Panc1 (cell line): ENCODE results near the gene SLCO4C1. TPM values are rescaled to one million over a fixed set of nuclear protein-coding genes. Genes with fewer than 3 reads are reported as not detected.
A peak's percentile ranks its signal among the peaks of the same experiment; 100 is the strongest.

Source experiments
- ATAC-seq: fragments of 200-7000 bp; cut with Tn5 transposase; 2 replicates; pipeline ENCODE4 v1.9.1; 2020; ENCODE audit warnings: mild to moderate bottlenecking, moderate library complexity
- BruUV-seq: library from RNA; stranded (reverse); fragments of 400-500 nt; replicated peaks from 2 replicates; lab custom pipeline; 2021; lab: Mats Ljungman, UMichigan
- CTCF ChIA-PET: fragments of 300-600 bp; sonication (Branson Sonifier 250); formaldehyde crosslinking; loops from one replicate; lab custom pipeline; 2022; ENCODE audit warnings: antibody characterized with exemption; lab: Charles Lee
- POLR2A ChIA-PET: fragments of 300-600 bp; sonication (Branson Sonifier 250); formaldehyde crosslinking; loops from one replicate; lab custom pipeline; 2022; ENCODE audit warnings: antibody characterized with exemption; lab: Charles Lee
- DNase-seq: peaks from one replicate; pipeline ENCODE4 v3.0.0-alpha.2; 2010; ENCODE audit warnings: low read depth, low spot score
- H3K27ac ChIP-seq: 2 replicates; pipeline ENCODE4 v1.5.1; 2011; ENCODE audit warnings: mild to moderate bottlenecking, low read length, inconsistent platforms
- H3K27me3 ChIP-seq: fragments of 200-500 bp; sonication (Bioruptor generic); 2 replicates; pipeline ENCODE4 v1.6.0; 2014; ENCODE audit warnings: low read length, inconsistent platforms; ENCODE audit not compliant: control insufficient read depth, insufficient read depth
- H3K36me3 ChIP-seq: fragments of 200-500 bp; sonication (Bioruptor generic); 2 replicates; pipeline ENCODE4 v1.5.1; 2014; ENCODE audit warnings: inconsistent platforms, mild to moderate bottlenecking, low read length, moderate library complexity; ENCODE audit not compliant: control insufficient read depth, insufficient read depth
- H3K4me1 ChIP-seq: 2 replicates; pipeline ENCODE4 v1.5.1; 2011; ENCODE audit warnings: inconsistent platforms, mild to moderate bottlenecking, low read length, moderate library complexity; ENCODE audit not compliant: control insufficient read depth, insufficient read depth
- H3K4me3 ChIP-seq, 2 experiments: 2 replicates each; pipeline ENCODE4 v1.5.1; 2011 to 2012; ENCODE audit warnings: low read depth in 2 of 2, low read length in 2 of 2, mild to moderate bottlenecking in 2 of 2, inconsistent platforms in 1 of 2, moderate library complexity in 1 of 2
- H3K9me3 ChIP-seq: fragments of 200-500 bp; sonication (Bioruptor generic); 2 replicates; pipeline ENCODE4 v1.5.1; 2014; ENCODE audit warnings: low read depth, mild to moderate bottlenecking, inconsistent platforms, low read length, moderate library complexity; ENCODE audit not compliant: control insufficient read depth, insufficient read depth
- POLR2AphosphoS5 ChIP-seq: IDR thresholded peaks from 2 replicates; pipeline ENCODE4 v1.6.1; 2012; ENCODE audit warnings: mild to moderate bottlenecking, low read depth, low read length, moderate library complexity
- REST ChIP-seq, 2 experiments: IDR thresholded peaks; 2 replicates each; pipeline ENCODE4 v1.6.1; 2011 to 2012; ENCODE audit warnings: low read depth in 2 of 2, control low read depth in 1 of 2, low read length in 1 of 2, mild to moderate bottlenecking in 1 of 2, moderate library complexity in 1 of 2; ENCODE audit not compliant: insufficient read depth in 1 of 2
- SIN3A ChIP-seq: IDR thresholded peaks from 2 replicates; pipeline ENCODE4 v1.6.1; 2012; ENCODE audit warnings: low read depth, mild to moderate bottlenecking, low read length, moderate library complexity, borderline replicate concordance; ENCODE audit not compliant: insufficient read depth
- TCF7L2 ChIP-seq: IDR thresholded peaks from 2 replicates; pipeline ENCODE4 v1.6.1; 2011; ENCODE audit warnings: mild to moderate bottlenecking, low read depth, low read length, inconsistent platforms
- in situ Hi-C: cut with HindIII; loops from 2 replicates; pipeline ENCODE4 v1.10.0; 2016; ENCODE audit warnings: low sequenced_read_pairs, low pct_unique_long_range_greater_than_20kb
- intact Hi-C: fragments of 100-400 bp; cut with micrococcal nuclease; formaldehyde crosslinking; loops from one replicate; pipeline ENCODE4 v1.10.0; 2022; ENCODE audit not compliant: unreplicated experiment
- total RNA-seq: library from RNA; stranded (reverse); gene quantifications from one replicate; pipeline ENCODE4 v1.2.1, GENCODE V29; 2021; ENCODE audit not compliant: unreplicated experiment
- TF ChIP-seq, protein P1 (sequence below): fragments of 450-650 bp; IDR thresholded peaks from 2 replicates; pipeline ENCODE4 v1.5.1; 2017; ENCODE audit warnings: mild to moderate bottlenecking

SLCO4C1 gene
- total RNA-seq, 1 experiment from 2014 or later, result 0.90 TPM

GRCh38 chr5:102306121-102306520 is 10.0 kb upstream of the SLCO4C1 start:
- Histone ChIP-seq H3K36me3 (no peaks in the 10 kb centered on the region), H3K9me3 (no peaks in the 10 kb centered on the region), H3K27ac (no peak overlapping the region), H3K27me3 (no peaks in the 10 kb centered on the region), H3K4me3 (no peak overlapping the region), H3K4me1 (no peaks in the 10 kb centered on the region)
- in situ Hi-C loops, result no loop called here
- ChIA-PET CTCF (no interaction called here), POLR2A (no interaction called here)
- BruUV-seq, result no TSS peak
- DNase-seq (no peak), ATAC-seq (no peak)
- intact Hi-C loops, result no loop called here
- TF ChIP-seq REST (IDR thresholded peaks at IDR 0.05; ENCODE audit: insufficient read depth in 1 of 2, low read depth in 2 of 2, low read length in 1 of 2), result no peak
- no peak for TF ChIP-seq TCF7L2
- no peak for TF ChIP-seq POLR2AphosphoS5
- TF ChIP-seq, protein P1, sequence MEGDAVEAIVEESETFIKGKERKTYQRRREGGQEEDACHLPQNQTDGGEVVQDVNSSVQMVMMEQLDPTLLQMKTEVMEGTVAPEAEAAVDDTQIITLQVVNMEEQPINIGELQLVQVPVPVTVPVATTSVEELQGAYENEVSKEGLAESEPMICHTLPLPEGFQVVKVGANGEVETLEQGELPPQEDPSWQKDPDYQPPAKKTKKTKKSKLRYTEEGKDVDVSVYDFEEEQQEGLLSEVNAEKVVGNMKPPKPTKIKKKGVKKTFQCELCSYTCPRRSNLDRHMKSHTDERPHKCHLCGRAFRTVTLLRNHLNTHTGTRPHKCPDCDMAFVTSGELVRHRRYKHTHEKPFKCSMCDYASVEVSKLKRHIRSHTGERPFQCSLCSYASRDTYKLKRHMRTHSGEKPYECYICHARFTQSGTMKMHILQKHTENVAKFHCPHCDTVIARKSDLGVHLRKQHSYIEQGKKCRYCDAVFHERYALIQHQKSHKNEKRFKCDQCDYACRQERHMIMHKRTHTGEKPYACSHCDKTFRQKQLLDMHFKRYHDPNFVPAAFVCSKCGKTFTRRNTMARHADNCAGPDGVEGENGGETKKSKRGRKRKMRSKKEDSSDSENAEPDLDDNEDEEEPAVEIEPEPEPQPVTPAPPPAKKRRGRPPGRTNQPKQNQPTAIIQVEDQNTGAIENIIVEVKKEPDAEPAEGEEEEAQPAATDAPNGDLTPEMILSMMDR, result no peak
- no peak for TF ChIP-seq SIN3A

DNA sequence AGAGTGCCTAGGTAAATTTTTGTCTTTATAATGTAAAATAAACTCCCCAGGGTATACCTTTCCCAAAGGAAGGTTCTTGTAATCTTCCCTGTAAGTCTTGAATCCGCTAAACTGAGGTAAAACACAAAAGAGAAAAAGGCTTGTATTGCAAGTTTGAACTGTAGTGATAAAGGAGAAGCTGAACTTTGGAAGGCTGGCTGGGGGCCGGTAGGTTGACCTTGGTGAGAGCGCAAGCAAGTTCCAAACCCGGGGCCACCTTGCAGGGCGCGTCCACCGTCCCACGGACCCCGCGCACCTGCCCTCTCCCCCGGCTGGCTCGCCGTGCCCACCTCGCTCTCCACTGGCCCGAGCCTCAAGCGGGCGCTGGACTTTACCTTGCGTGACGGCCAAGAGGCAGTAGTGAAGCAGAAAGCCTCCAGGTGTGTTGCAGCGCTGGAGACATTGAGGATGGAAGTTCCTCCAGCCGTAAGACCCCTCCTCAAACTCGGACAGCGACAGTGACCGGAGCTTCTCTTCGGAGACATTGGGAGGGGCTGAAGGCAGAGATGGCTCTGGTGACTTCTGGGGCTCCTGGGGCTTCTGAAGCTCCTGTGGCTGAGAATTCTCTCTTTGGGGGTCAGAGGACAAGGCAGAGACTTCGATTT is 428 bp downstream of the SLCO4C1 start:
- Histone ChIP-seq H3K4me3 (peak overlapping the region; percentile 51 to 65), H3K27ac (0 out of 2 replicates have a peak overlapping the region, but pooled peaks have one; percentile 45), H3K36me3 (no peaks in the 10 kb centered on the region), H3K4me1 (0 out of 2 replicates have a peak, but pooled peaks cover 3% of the 10 kb centered on the region), H3K27me3 (no peaks in the 10 kb centered on the region), H3K9me3 (no peaks in the 10 kb centered on the region)
- ChIA-PET POLR2A (no interaction called here), CTCF (no interaction called here)
- no peak for TF ChIP-seq TCF7L2
- no peak for TF ChIP-seq REST (IDR thresholded peaks at IDR 0.05; ENCODE audit: insufficient read depth in 1 of 2, low read depth in 2 of 2, low read length in 1 of 2)
- TF ChIP-seq, protein P1, result no peak
- no peak for TF ChIP-seq POLR2AphosphoS5
- no peak for TF ChIP-seq SIN3A
- in situ Hi-C loops (no loop called here), intact Hi-C loops (loop anchor here (10.0 kb wide), 1 partner anchor 209 kb away; no protein-coding TSS in a partner anchor)
- no TSS peak for BruUV-seq
- ATAC-seq (peak; percentile 30; the same call in 1 of the 2 replicates), DNase-seq (no peak)
